Measurements from ENCODE around the gene OR10Z1.

Gene OR10Z1

GRCh38 chr1:158583962-158584361, 21.1 kb upstream of the OR10Z1 start:
- H3K4me2 ChIP-seq: no peak overlapping the region
- H4K20me1 ChIP-seq (ENCODE audit: insufficient read depth): no peaks in the 10 kb centered on the region
- H3K36me3 ChIP-seq (ENCODE audit: insufficient read depth): no peaks in the 10 kb centered on the region
- H3K4me1 ChIP-seq (ENCODE audit: low read depth, poor library complexity, severe bottlenecking): no peaks in the 10 kb centered on the region
- H3K9ac ChIP-seq: no peak overlapping the region
- H2AFZ ChIP-seq (ENCODE audit: low read depth): no peak overlapping the region
- no peak for TF ChIP-seq CTCF (conservative IDR thresholded peaks at IDR 0.05; ENCODE audit: low read depth, low read length)
- no peak overlapping the region for H3K4me3 ChIP-seq (IDR thresholded peaks at IDR 0.05; ENCODE audit: insufficient read depth, low read depth, low read length)
- H3K79me2 ChIP-seq (ENCODE audit: insufficient read depth, low read depth): no peaks in the 10 kb centered on the region
- H3K27ac ChIP-seq: no peak overlapping the region
- H3K27me3 ChIP-seq (ENCODE audit: insufficient read depth, low read depth): no peaks in the 10 kb centered on the region

- no peak for TF ChIP-seq CTCF (conservative IDR thresholded peaks at IDR 0.05; ENCODE audit: low read depth, low read length)
- no peaks in the 10 kb centered on the region for H3K4me1 ChIP-seq (ENCODE audit: low read depth, poor library complexity, severe bottlenecking)
- H4K20me1 ChIP-seq (ENCODE audit: insufficient read depth): no peaks in the 10 kb centered on the region
Measured at GRCh38 chr1:158586942-158587341, 18.1 kb upstream of the OR10Z1 start.

GRCh38 chr1:158600735-158601134, 4.3 kb upstream of the OR10Z1 start:
- H3K4me3 ChIP-seq (IDR thresholded peaks at IDR 0.05; ENCODE audit: insufficient read depth, low read depth, low read length): no peak overlapping the region
- no peaks in the 10 kb centered on the region for H3K4me1 ChIP-seq (ENCODE audit: low read depth, poor library complexity, severe bottlenecking)
- H3K27ac ChIP-seq: no peak overlapping the region
- no peaks in the 10 kb centered on the region for H3K27me3 ChIP-seq (ENCODE audit: insufficient read depth, low read depth)
- TF ChIP-seq CTCF (conservative IDR thresholded peaks at IDR 0.05; ENCODE audit: low read depth, low read length): no peak
- H3K79me2 ChIP-seq (ENCODE audit: insufficient read depth, low read depth): no peaks in the 10 kb centered on the region
- H3K36me3 ChIP-seq (ENCODE audit: insufficient read depth): no peaks in the 10 kb centered on the region
- H2AFZ ChIP-seq (ENCODE audit: low read depth): no peak overlapping the region
- H3K9ac ChIP-seq: no peak overlapping the region
- H4K20me1 ChIP-seq (ENCODE audit: insufficient read depth): no peaks in the 10 kb centered on the region
- H3K4me2 ChIP-seq: no peak overlapping the region

More at GRCh38 chr1:158586942-158587341, 18.1 kb upstream of the OR10Z1 start:
- H3K27me3 ChIP-seq (ENCODE audit: insufficient read depth, low read depth): no peaks in the 10 kb centered on the region
- H3K9ac ChIP-seq: no peak overlapping the region
- no peak overlapping the region for H3K27ac ChIP-seq
- H3K79me2 ChIP-seq (ENCODE audit: insufficient read depth, low read depth): no peaks in the 10 kb centered on the region
- no peaks in the 10 kb centered on the region for H3K36me3 ChIP-seq (ENCODE audit: insufficient read depth)
- no peak overlapping the region for H2AFZ ChIP-seq (ENCODE audit: low read depth)
- H3K4me3 ChIP-seq (IDR thresholded peaks at IDR 0.05; ENCODE audit: insufficient read depth, low read depth, low read length): peak overlapping the region; percentile 11
- H3K4me2 ChIP-seq: no peak overlapping the region

- no peaks in the 10 kb centered on the region for H3K27me3 ChIP-seq (ENCODE audit: insufficient read depth, low read depth)
- no peaks in the 10 kb centered on the region for H3K36me3 ChIP-seq (ENCODE audit: insufficient read depth)
- TF ChIP-seq CTCF (conservative IDR thresholded peaks at IDR 0.05; ENCODE audit: low read depth, low read length): no peak
- H4K20me1 ChIP-seq (ENCODE audit: insufficient read depth): no peaks in the 10 kb centered on the region
- H2AFZ ChIP-seq (ENCODE audit: low read depth): no peak overlapping the region
- H3K27ac ChIP-seq: no peak overlapping the region
- no peak overlapping the region for H3K4me2 ChIP-seq
- no peak overlapping the region for H3K9ac ChIP-seq
- H3K4me3 ChIP-seq (IDR thresholded peaks at IDR 0.05; ENCODE audit: insufficient read depth, low read depth, low read length): no peak overlapping the region
- no peaks in the 10 kb centered on the region for H3K4me1 ChIP-seq (ENCODE audit: low read depth, poor library complexity, severe bottlenecking)
- no peaks in the 10 kb centered on the region for H3K79me2 ChIP-seq (ENCODE audit: insufficient read depth, low read depth)
Measured at GRCh38 chr1:158607296-158607695, 2.2 kb downstream of the OR10Z1 start.

All from KMS-11 (cell line).